Measurements from ENCODE around the gene TNC.
"Not testable (repeated sequence)": the region's sequence is repeated elsewhere in the genome, so short reads cannot be mapped to it uniquely, and the experiment has no call there.

TNC gene

GRCh38 chr9:115130176-115130575, 12.2 kb upstream of the TNC start:
- no peaks in the 10 kb centered on the region for H3K27me3 ChIP-seq (replicated peaks; ENCODE audit: insufficient read depth, low read length)
- H2AFZ ChIP-seq (ENCODE audit: low read length) = no peak overlapping the region
- TF ChIP-seq, protein P1, sequence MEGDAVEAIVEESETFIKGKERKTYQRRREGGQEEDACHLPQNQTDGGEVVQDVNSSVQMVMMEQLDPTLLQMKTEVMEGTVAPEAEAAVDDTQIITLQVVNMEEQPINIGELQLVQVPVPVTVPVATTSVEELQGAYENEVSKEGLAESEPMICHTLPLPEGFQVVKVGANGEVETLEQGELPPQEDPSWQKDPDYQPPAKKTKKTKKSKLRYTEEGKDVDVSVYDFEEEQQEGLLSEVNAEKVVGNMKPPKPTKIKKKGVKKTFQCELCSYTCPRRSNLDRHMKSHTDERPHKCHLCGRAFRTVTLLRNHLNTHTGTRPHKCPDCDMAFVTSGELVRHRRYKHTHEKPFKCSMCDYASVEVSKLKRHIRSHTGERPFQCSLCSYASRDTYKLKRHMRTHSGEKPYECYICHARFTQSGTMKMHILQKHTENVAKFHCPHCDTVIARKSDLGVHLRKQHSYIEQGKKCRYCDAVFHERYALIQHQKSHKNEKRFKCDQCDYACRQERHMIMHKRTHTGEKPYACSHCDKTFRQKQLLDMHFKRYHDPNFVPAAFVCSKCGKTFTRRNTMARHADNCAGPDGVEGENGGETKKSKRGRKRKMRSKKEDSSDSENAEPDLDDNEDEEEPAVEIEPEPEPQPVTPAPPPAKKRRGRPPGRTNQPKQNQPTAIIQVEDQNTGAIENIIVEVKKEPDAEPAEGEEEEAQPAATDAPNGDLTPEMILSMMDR (IDR thresholded peaks at IDR 0.05; ENCODE audit: low read length) = no peak
- TF ChIP-seq EZH2phosphoT487 (IDR thresholded peaks at IDR 0.05; ENCODE audit: low read length) = no peak
- TF ChIP-seq EZH2 (optimal IDR thresholded peaks at IDR 0.05; ENCODE audit: low read depth, low read length) = no peak

DNA sequence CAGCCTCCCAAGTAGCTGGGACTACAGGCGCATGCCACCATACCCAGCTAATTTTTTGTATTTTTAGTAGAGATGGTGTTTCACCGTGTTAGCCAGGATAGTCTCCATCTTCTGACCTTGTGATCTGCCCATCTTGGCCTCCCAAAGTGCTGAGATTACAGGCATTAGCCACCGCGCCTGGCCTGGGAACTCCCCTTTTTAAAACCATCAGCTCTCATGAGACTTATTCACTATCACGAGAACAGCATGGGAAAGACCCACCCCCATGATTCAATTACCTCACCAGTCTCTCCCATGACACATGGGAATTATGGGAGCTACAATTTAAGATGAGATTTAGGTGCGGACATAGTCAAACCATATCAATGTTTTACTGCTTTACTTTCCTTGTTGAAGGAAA, 10.8 kb upstream of the TNC start:
- H4K20me1 ChIP-seq (ENCODE audit: insufficient read depth, low read length); H3K4me3 ChIP-seq (ENCODE audit: low read length); H3K9me2 ChIP-seq (replicated peaks; ENCODE audit: insufficient read depth, low read length); H3K27me3 ChIP-seq (replicated peaks; ENCODE audit: insufficient read depth, low read length); H3K36me3 ChIP-seq (replicated peaks; ENCODE audit: insufficient read depth, low read length); H3K27ac ChIP-seq (ENCODE audit: low read length); H3K4me1 ChIP-seq (ENCODE audit: low read length); DNase-seq; H3K9me3 ChIP-seq (replicated peaks; ENCODE audit: insufficient read depth, low read length); H3K9ac ChIP-seq (ENCODE audit: low read length); H3F3A ChIP-seq (ENCODE audit: insufficient read depth, low read length); H3K79me2 ChIP-seq (ENCODE audit: low read length); H2AFZ ChIP-seq (ENCODE audit: low read length); H3K4me2 ChIP-seq (ENCODE audit: low read depth, low read length): not testable (repeated sequence)

More at GRCh38 chr9:115130176-115130575, 12.2 kb upstream of the TNC start:
- Histone ChIP-seq H3K4me3 (ENCODE audit: low read length) (no peak overlapping the region), H4K20me1 (ENCODE audit: insufficient read depth, low read length) (no peaks in the 10 kb centered on the region), H3K9ac (ENCODE audit: low read length) (no peak overlapping the region), H3K36me3 (replicated peaks; ENCODE audit: insufficient read depth, low read length) (no peaks in the 10 kb centered on the region), H3K4me2 (ENCODE audit: low read depth, low read length) (no peak overlapping the region), H3K79me2 (ENCODE audit: low read length) (no peaks in the 10 kb centered on the region), H3K27ac (ENCODE audit: low read length) (no peak overlapping the region), H3K9me3 (replicated peaks; ENCODE audit: insufficient read depth, low read length) (no peaks in the 10 kb centered on the region), H3K9me2 (replicated peaks; ENCODE audit: insufficient read depth, low read length) (no peaks in the 10 kb centered on the region), H3F3A (ENCODE audit: insufficient read depth, low read length) (no peaks in the 10 kb centered on the region), H3K4me1 (ENCODE audit: low read length) (no peaks in the 10 kb centered on the region)
- no peak for DNase-seq

GRCh38 chr9:115127191-115127817, 9.3 kb upstream of the TNC start:
- DNase-seq = no peak

DNA sequence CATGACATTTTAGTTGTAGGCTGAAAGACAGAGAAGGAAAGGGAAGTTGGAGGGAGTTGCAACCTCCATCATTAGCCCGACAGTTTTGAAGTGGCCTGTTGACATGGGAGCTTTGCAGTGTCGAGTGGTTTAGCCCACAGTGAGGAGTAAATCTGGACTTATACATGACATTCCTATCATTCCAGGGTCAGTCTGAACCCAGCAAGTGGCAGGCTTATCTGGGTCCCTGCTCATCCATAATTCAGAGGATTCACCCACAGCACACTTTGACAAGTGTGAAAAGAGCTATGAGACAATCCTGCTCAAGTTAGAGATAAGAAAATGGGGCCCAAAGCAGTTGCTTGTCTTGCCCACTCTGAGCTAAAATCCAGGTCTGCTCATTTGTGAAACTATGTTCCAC, 8.4 kb upstream of the TNC start:
- no peaks in the 10 kb centered on the region for H3F3A ChIP-seq (ENCODE audit: insufficient read depth, low read length)
- H4K20me1 ChIP-seq (ENCODE audit: insufficient read depth, low read length) = no peaks in the 10 kb centered on the region
- no peaks in the 10 kb centered on the region for H3K27me3 ChIP-seq (replicated peaks; ENCODE audit: insufficient read depth, low read length)
- no peak for DNase-seq
- no peaks in the 10 kb centered on the region for H3K9me3 ChIP-seq (replicated peaks; ENCODE audit: insufficient read depth, low read length)
- no peak overlapping the region for H3K9ac ChIP-seq (ENCODE audit: low read length)
- no peaks in the 10 kb centered on the region for H3K79me2 ChIP-seq (ENCODE audit: low read length)
- H3K4me3 ChIP-seq (ENCODE audit: low read length) = no peak overlapping the region
- no peak overlapping the region for H3K4me2 ChIP-seq (ENCODE audit: low read depth, low read length)
- no peak overlapping the region for H3K27ac ChIP-seq (ENCODE audit: low read length)
- no peak overlapping the region for H2AFZ ChIP-seq (ENCODE audit: low read length)
- no peaks in the 10 kb centered on the region for H3K36me3 ChIP-seq (replicated peaks; ENCODE audit: insufficient read depth, low read length)
- no peaks in the 10 kb centered on the region for H3K9me2 ChIP-seq (replicated peaks; ENCODE audit: insufficient read depth, low read length)
- H3K4me1 ChIP-seq (ENCODE audit: low read length) = 0 out of 2 replicates have a peak, but pooled peaks cover 2% of the 10 kb centered on the region
- TF ChIP-seq EZH2 (optimal IDR thresholded peaks at IDR 0.05; ENCODE audit: low read depth, low read length) = no peak
- TF ChIP-seq, protein P1 (IDR thresholded peaks at IDR 0.05; ENCODE audit: low read length) = no peak
- no peak for TF ChIP-seq EZH2phosphoT487 (IDR thresholded peaks at IDR 0.05; ENCODE audit: low read length)

More at GRCh38 chr9:115127191-115127817, 9.3 kb upstream of the TNC start:
- TF ChIP-seq EZH2phosphoT487 (IDR thresholded peaks at IDR 0.05; ENCODE audit: low read length) (no peak), EZH2 (optimal IDR thresholded peaks at IDR 0.05; ENCODE audit: low read depth, low read length) (no peak)
- TF ChIP-seq, protein P1 (IDR thresholded peaks at IDR 0.05; ENCODE audit: low read length) = no peak
- H3K27ac ChIP-seq (ENCODE audit: low read length) = no peak overlapping the region
- H3K79me2 ChIP-seq (ENCODE audit: low read length) = no peaks in the 10 kb centered on the region
- H3K36me3 ChIP-seq (replicated peaks; ENCODE audit: insufficient read depth, low read length) = no peaks in the 10 kb centered on the region
- no peak overlapping the region for H3K9ac ChIP-seq (ENCODE audit: low read length)
- H3K27me3 ChIP-seq (replicated peaks; ENCODE audit: insufficient read depth, low read length) = no peaks in the 10 kb centered on the region
- H3F3A ChIP-seq (ENCODE audit: insufficient read depth, low read length) = no peaks in the 10 kb centered on the region
- no peaks in the 10 kb centered on the region for H4K20me1 ChIP-seq (ENCODE audit: insufficient read depth, low read length)
- no peaks in the 10 kb centered on the region for H3K9me3 ChIP-seq (replicated peaks; ENCODE audit: insufficient read depth, low read length)
- no peak overlapping the region for H3K4me2 ChIP-seq (ENCODE audit: low read depth, low read length)
- H3K4me1 ChIP-seq (ENCODE audit: low read length) = no peaks in the 10 kb centered on the region
- H2AFZ ChIP-seq (ENCODE audit: low read length) = no peak overlapping the region
- no peaks in the 10 kb centered on the region for H3K9me2 ChIP-seq (replicated peaks; ENCODE audit: insufficient read depth, low read length)
- H3K4me3 ChIP-seq (ENCODE audit: low read length) = no peak overlapping the region
